ENCODE data around the gene CCDC187.

GRCh38 chr9:136273921-136274785, 29.7 kb downstream of the CCDC187 start:
- TF ChIP-seq CTCF (IDR thresholded peaks at IDR 0.05): no peak
- TF ChIP-seq POLR2A (IDR thresholded peaks at IDR 0.05): no peak

Measured in right lobe of liver (tissue), 4 donors.